Medulla oblongata (tissue), 1 donor: ENCODE measurements around the gene NUDT22.

Experiments used
- DNase-seq: peaks from one replicate; pipeline ENCODE4 v3.0.0-alpha.2; 2015; ENCODE audit errors: extremely low spot score

The NUDT22 gene

GRCh38 chr11:64269540-64270220, 43.6 kb downstream of the NUDT22 start:
- peak; percentile 100 for DNase-seq

GRCh38 chr11:64275031-64275800, 49.1 kb downstream of the NUDT22 start:
- no peak for DNase-seq

- no peak for DNase-seq
Measured at GRCh38 chr11:64275841-64276240, 49.8 kb downstream of the NUDT22 start.

- DNase-seq = no peak
Measured at GRCh38 chr11:64276653-64277431, 50.8 kb downstream of the NUDT22 start.

GRCh38 chr11:64278576-64279190, 52.6 kb downstream of the NUDT22 start:
- DNase-seq = no peak
